Retina (tissue), 1 donor: ENCODE data around the gene CBFA2T3.
A peak's percentile ranks its signal among the peaks of the same experiment; 100 is the strongest.

Experiments used
- DNase-seq: peaks from one replicate; pipeline ENCODE4 v3.0.0-alpha.2; 2016

The CBFA2T3 gene

GRCh38 chr16:88995194-88995593 is 18.2 kb upstream of the CBFA2T3 start:
- no peak for DNase-seq

- no peak for DNase-seq
Observed at GRCh38 chr16:88994695-88995094, 17.7 kb upstream of the CBFA2T3 start.

- DNase-seq = no peak
Observed at GRCh38 chr16:88993946-88994600, 17.1 kb upstream of the CBFA2T3 start.

- DNase-seq = peak; percentile 80
Observed at GRCh38 chr16:88993166-88993761, 16.3 kb upstream of the CBFA2T3 start.

DNA sequence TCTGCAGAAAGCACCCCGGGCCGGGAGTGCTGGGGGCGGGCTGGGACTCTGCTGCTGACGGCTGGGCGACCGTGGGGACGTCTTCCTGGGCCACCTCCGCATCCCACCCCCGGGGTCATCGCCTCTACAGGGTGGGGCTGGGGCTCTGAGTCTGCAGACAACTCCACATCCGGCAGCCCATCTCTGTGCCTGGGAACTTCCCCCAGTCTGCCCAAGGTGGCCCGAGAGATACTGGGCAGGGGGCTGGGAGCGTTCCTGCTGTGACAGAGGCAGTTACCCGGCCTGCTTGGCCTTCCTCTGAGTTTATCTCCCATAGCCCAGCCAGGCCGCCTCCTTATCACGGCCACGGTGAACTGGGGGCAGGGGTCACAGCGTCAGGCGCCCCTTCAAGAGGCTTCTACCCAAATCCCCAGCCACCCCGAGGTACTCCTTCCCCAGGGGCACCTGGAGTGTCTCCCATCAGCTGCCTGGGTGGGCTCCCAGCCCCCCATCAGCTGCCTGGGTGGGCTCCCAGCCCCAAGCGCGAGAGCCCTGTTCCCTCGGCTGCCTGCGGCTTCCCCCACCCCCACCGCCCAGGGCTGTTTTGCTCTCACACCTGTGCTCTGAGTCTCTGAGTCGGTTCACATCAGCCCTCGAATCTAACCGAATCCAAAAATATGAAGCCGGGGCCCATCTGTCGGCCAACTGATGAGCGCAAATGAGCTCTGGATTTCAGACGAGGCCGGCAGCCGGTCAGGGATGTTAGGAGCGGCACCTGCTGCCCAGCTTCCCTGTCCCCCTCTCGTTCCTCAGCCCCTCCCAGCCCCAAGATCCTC is 15.6 kb upstream of the CBFA2T3 start:
- peak; percentile 64 for DNase-seq

GRCh38 chr16:88991813-88992350 is 14.9 kb upstream of the CBFA2T3 start:
- DNase-seq = no peak

GRCh38 chr16:88989852-88990547 is 13.0 kb upstream of the CBFA2T3 start:
- no peak for DNase-seq

DNA sequence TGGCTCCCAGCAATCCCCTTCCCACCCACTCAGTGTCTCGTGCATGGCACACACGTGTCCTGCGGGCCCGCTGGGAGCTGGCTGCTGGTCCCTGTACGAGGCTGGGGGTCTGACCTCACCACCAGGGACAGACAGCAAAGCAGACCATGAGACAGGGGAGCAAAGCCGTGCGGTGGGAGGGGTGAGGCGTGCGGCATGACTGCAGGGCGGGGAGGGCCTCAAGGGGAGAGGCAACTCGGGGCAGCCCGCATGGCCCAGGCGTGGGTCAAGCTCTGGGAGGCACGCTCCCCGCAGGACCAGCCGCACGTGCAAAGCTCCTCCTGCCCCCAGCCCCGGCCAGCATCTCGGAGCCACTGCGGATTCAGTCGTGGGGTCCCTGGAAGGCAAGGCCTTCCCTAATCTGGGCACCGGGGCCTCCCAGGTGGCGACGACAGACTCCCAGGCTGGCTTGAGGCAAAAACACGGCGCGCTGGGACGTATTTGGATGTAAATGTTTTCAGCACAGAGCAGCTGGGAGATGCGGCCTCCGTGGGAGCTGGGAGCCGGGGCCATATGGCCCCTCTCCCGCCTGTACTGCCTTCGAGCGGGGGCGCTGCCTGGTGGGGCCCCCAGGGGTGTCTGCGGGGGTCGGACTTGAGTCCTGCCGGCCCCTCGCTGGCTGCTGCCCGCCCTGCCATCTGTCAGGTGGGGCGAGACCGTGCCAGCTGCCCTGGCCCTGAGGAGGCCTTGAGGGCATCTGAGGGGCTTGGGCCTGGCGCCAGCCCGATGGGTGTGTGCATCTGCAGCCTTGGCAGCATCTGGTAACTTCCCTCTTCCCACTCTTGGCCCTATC is 12.2 kb upstream of the CBFA2T3 start:
- peak; percentile 51 for DNase-seq

DNA sequence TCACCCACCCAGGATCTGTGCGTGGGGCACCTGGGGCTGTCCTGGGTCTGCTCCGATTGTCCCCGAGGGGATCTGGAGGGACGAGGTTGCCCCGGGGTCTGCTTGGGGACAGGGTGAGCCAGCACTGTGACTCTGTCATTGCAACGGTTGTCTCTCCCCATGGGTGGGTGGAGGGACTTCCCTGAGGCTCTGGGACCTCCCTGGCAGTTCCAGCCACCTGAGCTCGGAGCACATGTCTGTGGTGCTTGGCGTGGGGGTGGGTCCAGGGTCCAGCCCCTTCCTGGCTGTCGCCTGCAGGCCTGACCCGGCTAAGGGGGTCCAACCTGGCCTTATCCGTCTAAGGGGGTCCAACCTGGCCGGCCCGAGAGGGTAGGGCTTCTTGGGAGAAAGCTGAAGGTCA is 8.5 kb upstream of the CBFA2T3 start:
- DNase-seq = peak; percentile 3

- DNase-seq = peak; percentile 2
Observed at GRCh38 chr16:88983771-88984687, 7.0 kb upstream of the CBFA2T3 start.

- DNase-seq = no peak
Observed at GRCh38 chr16:88983165-88983564, 6.2 kb upstream of the CBFA2T3 start.

- no peak for DNase-seq
Observed at GRCh38 chr16:88982286-88983084, 5.5 kb upstream of the CBFA2T3 start.

DNA sequence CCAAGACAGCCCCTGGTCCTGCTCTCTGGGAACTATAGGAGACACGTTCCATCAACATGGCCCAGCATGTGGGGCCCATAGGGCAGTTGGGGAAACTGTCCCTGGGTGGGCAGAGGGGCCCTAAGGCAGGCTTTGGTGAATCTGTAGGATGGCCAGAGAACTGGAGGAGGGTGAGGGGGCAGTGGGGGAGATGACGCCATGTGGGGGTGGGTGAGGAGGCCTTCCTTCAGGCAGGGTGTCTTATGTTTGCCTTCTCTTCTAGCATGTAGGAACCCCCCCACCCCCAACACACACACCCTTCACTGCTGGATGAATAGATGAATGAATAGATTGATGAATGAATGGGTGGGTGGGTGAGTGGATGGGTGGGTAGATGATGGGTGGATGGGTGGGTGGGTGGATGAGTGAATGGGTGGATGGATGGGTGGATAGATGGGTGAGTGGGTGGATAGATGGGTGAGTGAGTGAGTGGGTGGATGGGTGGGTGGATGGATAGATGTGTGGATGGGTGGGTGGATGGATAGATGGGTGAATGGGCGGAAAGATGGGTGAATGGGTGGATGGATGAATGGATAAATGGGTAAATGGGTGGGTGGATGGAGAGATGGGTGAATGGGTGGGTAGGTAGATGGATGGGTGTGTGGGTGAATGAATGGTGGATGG is 2.5 kb upstream of the CBFA2T3 start:
- DNase-seq = no peak

GRCh38 chr16:88978608-88979346 is 1.8 kb upstream of the CBFA2T3 start:
- DNase-seq = no peak

DNA sequence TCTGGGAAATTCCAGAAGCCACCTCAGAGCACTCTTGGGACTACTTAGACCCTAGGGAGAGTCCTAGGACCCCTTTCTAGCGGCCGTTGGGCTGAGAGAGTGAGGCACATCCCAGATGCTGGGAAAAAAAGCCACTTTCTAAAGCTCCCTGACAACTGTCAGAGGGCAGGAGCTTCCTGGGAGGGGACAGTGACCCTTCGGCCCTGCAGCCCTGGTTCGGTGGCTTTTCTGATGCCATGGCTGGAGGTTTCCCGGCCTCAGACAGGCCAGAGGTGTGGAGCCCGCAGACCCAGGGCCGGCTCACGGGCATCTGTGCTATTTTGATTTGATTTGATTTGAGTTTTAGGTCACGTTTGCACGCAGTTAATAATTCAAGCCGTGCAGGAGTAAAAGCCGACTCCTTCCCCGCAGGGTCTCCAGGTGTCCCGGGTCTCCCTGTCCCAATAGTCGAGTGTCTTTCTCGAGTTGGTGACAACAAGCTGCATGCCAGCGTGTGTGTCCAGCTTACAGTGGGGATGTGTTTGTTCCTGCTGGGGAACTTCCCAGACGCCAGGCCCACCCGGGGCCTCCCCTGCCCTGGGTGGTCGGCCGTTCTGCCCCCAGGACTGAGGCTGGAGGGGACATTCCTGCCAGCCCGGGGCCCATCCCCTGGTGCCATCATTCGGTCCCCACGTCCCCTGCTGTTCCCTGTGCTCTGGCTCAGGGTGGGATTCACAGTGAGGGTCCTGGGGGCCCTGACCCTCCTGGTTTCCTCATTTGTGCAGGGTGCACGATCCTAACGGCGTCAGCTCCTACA is 1.0 kb upstream of the CBFA2T3 start:
- DNase-seq = no peak

- no peak for DNase-seq
Observed at GRCh38 chr16:88976366-88977017, 515 bp downstream of the CBFA2T3 start.

- no peak for DNase-seq
Observed at GRCh38 chr16:88975511-88976061, 1.4 kb downstream of the CBFA2T3 start.
